Activated CD8-positive, alpha-beta T cell treated with anti-CD3 and anti-CD28 coated beads, Interleukin-2, amount 10 ng/mL, durations not matched to agents 7 days and 5 days (primary cell): ENCODE data around the gene SHQ1. TPM values are rescaled to one million over a fixed set of nuclear protein-coding genes. Genes with fewer than 3 reads are reported as not detected.

Experiments used
- ATAC-seq: fragments of 150-1000 bp; cut with Tn5 transposase; one replicate; pipeline ENCODE4 v1.10.0; 2021; ENCODE audit warnings: moderate library complexity
- CTCF ChIA-PET: fragments of 350-600 bp; sonication (Branson Sonifier 250); formaldehyde crosslinking; loops from one replicate; lab custom pipeline; 2021; ENCODE audit warnings: antibody characterized with exemption; lab: Charles Lee
- POLR2A ChIA-PET: fragments of 350-600 bp; sonication (Branson Sonifier 250); formaldehyde crosslinking; loops from one replicate; lab custom pipeline; 2021; ENCODE audit warnings: antibody characterized with exemption; lab: Charles Lee
- DNase-seq: peaks from one replicate; pipeline ENCODE4 v3.0.0-alpha.2; 2020
- H3K27ac Mint-ChIP-seq: one replicate; pipeline ENCODE4 v1.8.0; 2021; ENCODE audit warnings: mild to moderate bottlenecking, mixed read lengths
- H3K27me3 Mint-ChIP-seq: one replicate; pipeline ENCODE4 v1.8.0; 2021; ENCODE audit warnings: low read depth, mixed read lengths
- H3K36me3 Mint-ChIP-seq: one replicate; pipeline ENCODE4 v1.8.0; 2021; ENCODE audit warnings: low read depth, mixed read lengths
- H3K4me1 Mint-ChIP-seq: one replicate; pipeline ENCODE4 v1.8.0; 2021; ENCODE audit warnings: low read depth, mixed read lengths
- H3K4me3 Mint-ChIP-seq: one replicate; pipeline ENCODE4 v1.8.0; 2021; ENCODE audit warnings: mild to moderate bottlenecking, mixed read lengths
- H3K9me3 Mint-ChIP-seq: one replicate; pipeline ENCODE4 v1.8.0; 2022; ENCODE audit warnings: mixed read lengths; ENCODE audit not compliant: insufficient read depth
- total RNA-seq, 2 experiments: library from RNA; stranded (reverse); gene quantifications; one replicate each; pipeline ENCODE4 v1.2.3, GENCODE V29; 2021

The SHQ1 gene
- 10 to 100 TPM; 27.2 to 28.0 TPM for total RNA-seq

GRCh38 chr3:72847751-72848702, at the start of gene SHQ1:
Gene SHQ1 (minus strand): TSS chr3:72848445. CDS start chr3:72848340, 105 bp downstream.
- Mint-ChIP-seq H3K27ac (peak within 1 kb of the TSS; percentile 84), H3K9me3 (no peaks in the 10 kb centered on the region), H3K4me3 (peak within 1 kb of the TSS; percentile 94), H3K27me3 (no peaks in the 10 kb centered on the region), H3K36me3 (peaks cover 13% of the 10 kb centered on the region), H3K4me1 (peaks cover 49% of the 10 kb centered on the region)
- ChIA-PET CTCF (interaction anchor here (0.6 to 5.6 kb wide), 8 partner anchors 11 to 973 kb away, joined by 3 to 43 read pairs (median 4); partner anchors contain the start of gene GXYLT2), POLR2A (interaction anchor here (0.5 to 1.2 kb wide), 4 partner anchors 11 to 1124 kb away, joined by 3 to 4 read pairs (median 3); partner anchors contain the start of gene PPP4R2)
- peak; percentile 95 for ATAC-seq
- peak; percentile 97 for DNase-seq

- peaks cover 17% of the 10 kb centered on the region for H3K27me3 Mint-ChIP-seq
- no peaks in the 10 kb centered on the region for H3K9me3 Mint-ChIP-seq
- H3K27ac Mint-ChIP-seq, result no peak overlapping the region
- H3K36me3 Mint-ChIP-seq, result no peaks in the 10 kb centered on the region
- no peak overlapping the region for H3K4me3 Mint-ChIP-seq
- POLR2A ChIA-PET, result no interaction called here
- no peak for DNase-seq
- CTCF ChIA-PET, result no interaction called here
- no peak for ATAC-seq
- H3K4me1 Mint-ChIP-seq, result no peaks in the 10 kb centered on the region
Measured at GRCh38 chr3:72897758-72898007, 49.4 kb upstream of the SHQ1 start.

GRCh38 chr3:72896996-72897757, 48.9 kb upstream of the SHQ1 start:
- Mint-ChIP-seq H3K36me3 (no peaks in the 10 kb centered on the region), H3K4me3 (no peak overlapping the region), H3K9me3 (no peaks in the 10 kb centered on the region), H3K4me1 (no peaks in the 10 kb centered on the region), H3K27ac (no peak overlapping the region), H3K27me3 (peaks cover 20% of the 10 kb centered on the region)
- ATAC-seq (no peak), DNase-seq (no peak)
- CTCF ChIA-PET, result interaction anchor here (0.9 to 1.4 kb wide), 2 partner anchors 28 to 159 kb away, joined by 3 to 4 read pairs; no protein-coding TSS in a partner anchor
- POLR2A ChIA-PET, result no interaction called here

DNA sequence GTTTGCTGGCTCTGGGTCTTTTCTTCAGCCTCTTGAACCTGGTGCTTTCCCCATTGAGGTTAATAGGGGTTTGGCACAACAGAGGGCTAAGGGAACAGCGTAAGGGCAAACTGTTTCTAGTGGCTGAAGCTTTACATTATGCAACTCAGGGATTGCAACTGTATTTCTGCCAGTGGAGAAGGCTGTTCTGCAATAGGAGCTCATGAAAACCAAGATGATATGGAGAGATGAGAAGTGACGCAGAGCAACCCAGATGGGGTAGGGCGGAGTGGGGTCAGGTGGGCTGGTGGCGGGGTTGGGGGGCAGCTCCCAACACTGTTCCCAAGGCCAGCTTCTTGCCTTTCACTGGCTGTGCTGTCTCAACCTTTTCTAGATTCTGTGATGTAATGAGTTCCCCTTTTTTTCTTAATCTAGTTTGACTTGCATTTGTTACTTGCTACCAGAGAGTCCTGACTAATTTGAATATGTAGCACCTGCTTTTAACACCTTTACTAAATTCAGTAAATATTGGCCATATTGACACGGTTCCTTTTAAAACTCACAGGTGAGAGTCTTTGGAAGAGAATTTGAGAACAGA, 46.8 kb upstream of the SHQ1 start:
- CTCF ChIA-PET, result no interaction called here
- H3K36me3 Mint-ChIP-seq, result no peaks in the 10 kb centered on the region
- DNase-seq (no peak), ATAC-seq (no peak)
- no peak overlapping the region for H3K4me3 Mint-ChIP-seq
- H3K27ac Mint-ChIP-seq, result no peak overlapping the region
- POLR2A ChIA-PET, result no interaction called here
- peaks cover 38% of the 10 kb centered on the region for H3K27me3 Mint-ChIP-seq
- no peaks in the 10 kb centered on the region for H3K4me1 Mint-ChIP-seq
- H3K9me3 Mint-ChIP-seq, result no peaks in the 10 kb centered on the region

GRCh38 chr3:72892870-72893269, 44.6 kb upstream of the SHQ1 start:
- DNase-seq (no peak), ATAC-seq (no peak)
- no peaks in the 10 kb centered on the region for H3K36me3 Mint-ChIP-seq
- no peaks in the 10 kb centered on the region for H3K9me3 Mint-ChIP-seq
- no peak overlapping the region for H3K27ac Mint-ChIP-seq
- peaks cover 53% of the 10 kb centered on the region for H3K27me3 Mint-ChIP-seq
- H3K4me3 Mint-ChIP-seq, result no peak overlapping the region
- ChIA-PET POLR2A (no interaction called here), CTCF (interaction anchor here (0.7 to 1.9 kb wide), 4 partner anchors 9 to 164 kb away, joined by 3 to 5 read pairs (median 4); no protein-coding TSS in a partner anchor)
- H3K4me1 Mint-ChIP-seq, result peaks cover 5% of the 10 kb centered on the region

- Mint-ChIP-seq H3K36me3 (no peaks in the 10 kb centered on the region), H3K4me3 (no peak overlapping the region), H3K27me3 (peaks cover 59% of the 10 kb centered on the region), H3K4me1 (peaks cover 10% of the 10 kb centered on the region), H3K27ac (no peak overlapping the region), H3K9me3 (no peaks in the 10 kb centered on the region)
- no peak for ATAC-seq
- ChIA-PET CTCF (interaction anchor here (0.7 to 1.9 kb wide), 4 partner anchors 9 to 164 kb away, joined by 3 to 5 read pairs (median 4); no protein-coding TSS in a partner anchor), POLR2A (no interaction called here)
- no peak for DNase-seq
Measured at GRCh38 chr3:72892081-72892775, 44.0 kb upstream of the SHQ1 start.

DNA sequence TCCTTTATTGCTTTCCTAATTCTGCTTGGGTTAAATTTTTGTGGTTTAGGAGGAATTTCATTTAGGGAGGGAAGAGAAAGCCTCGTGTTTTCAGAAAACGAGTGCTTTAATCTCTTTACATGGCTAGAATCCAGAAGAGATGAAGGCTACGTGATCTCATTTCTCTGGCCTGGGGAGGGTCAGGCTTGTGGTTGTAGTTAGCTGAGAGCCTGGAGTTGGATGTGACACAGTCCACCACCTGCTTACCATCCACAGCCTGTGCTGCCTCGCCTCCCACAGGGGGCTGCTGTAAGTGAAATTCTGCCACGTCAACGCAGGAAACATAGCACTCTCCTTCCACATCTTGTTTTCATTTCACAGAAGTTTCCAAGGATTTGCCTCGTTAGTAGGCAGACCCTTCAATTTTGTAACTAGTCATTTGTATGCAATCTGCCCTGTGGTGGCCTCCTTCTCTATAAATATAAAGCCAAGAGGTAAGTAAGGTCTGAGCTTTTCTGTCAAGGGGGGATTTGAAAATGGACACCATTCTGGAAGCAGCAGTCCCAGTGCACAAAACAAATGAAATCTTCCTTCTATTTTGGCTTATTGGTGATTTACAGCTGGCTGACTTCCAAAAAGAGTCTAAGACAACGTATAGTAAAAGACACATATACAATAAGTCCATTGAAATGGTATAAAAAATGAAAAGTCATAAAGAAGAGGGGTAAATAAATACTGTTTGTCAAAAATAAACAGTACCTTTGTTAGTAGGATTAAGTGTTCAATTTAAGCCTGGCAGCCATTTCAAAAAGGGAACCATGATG, 43.0 kb upstream of the SHQ1 start:
- H3K36me3 Mint-ChIP-seq, result no peaks in the 10 kb centered on the region
- no peaks in the 10 kb centered on the region for H3K9me3 Mint-ChIP-seq
- ChIA-PET POLR2A (no interaction called here), CTCF (interaction anchor here (1.8 kb wide), 1 partner anchor 40 kb away, joined by 5 read pairs; no protein-coding TSS in a partner anchor)
- no peak overlapping the region for H3K4me3 Mint-ChIP-seq
- no peak overlapping the region for H3K27ac Mint-ChIP-seq
- H3K4me1 Mint-ChIP-seq, result peaks cover 11% of the 10 kb centered on the region
- ATAC-seq (no peak), DNase-seq (no peak)
- H3K27me3 Mint-ChIP-seq, result peaks cover 60% of the 10 kb centered on the region

GRCh38 chr3:72890166-72890925, 42.1 kb upstream of the SHQ1 start:
- Mint-ChIP-seq H3K36me3 (no peaks in the 10 kb centered on the region), H3K4me1 (peaks cover 11% of the 10 kb centered on the region), H3K4me3 (no peak overlapping the region), H3K27me3 (peaks cover 68% of the 10 kb centered on the region), H3K27ac (no peak overlapping the region), H3K9me3 (no peaks in the 10 kb centered on the region)
- DNase-seq (no peak), ATAC-seq (no peak)
- ChIA-PET POLR2A (no interaction called here), CTCF (no interaction called here)

DNA sequence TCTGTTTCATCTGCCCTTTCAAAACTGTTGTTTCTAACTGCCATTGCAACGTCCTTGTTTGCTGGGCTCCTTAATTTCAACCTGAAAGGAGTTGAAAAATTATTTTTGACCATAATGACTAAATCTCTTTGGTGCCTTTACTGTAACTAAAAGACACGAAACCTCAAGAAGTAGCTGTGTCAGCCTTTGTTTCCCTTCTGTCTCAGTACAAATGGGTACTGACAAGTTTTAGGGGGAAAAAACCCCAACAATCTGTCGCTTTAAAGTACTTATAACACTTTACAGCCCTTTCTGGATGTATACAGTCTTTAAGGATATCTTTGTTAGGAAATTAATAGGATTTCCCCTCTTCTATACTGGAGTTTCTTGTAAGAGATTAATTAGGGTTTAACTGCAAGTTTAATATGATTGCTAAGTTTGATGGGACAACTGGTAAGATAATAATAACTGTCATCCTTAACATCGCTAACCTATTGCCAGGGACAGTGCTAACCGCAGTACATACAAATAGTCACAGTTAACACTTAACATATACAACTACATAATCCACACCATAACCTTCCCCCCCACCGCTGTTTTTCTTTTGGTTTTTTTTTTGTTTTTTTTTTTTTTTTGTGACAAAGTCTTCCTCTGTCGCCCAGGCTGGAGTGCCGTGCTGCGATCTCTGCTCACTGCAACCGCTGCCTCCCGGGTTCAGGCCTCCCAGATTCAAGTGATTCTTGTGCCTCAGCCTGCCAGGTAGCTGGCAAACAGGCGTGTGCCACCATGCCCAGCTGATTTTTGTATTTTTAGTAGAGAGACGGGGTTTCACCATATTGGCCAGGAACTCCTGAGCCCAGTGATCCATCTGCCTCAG, 41.3 kb upstream of the SHQ1 start:
- Mint-ChIP-seq H3K36me3 (no peaks in the 10 kb centered on the region), H3K4me3 (no peak overlapping the region), H3K9me3 (no peaks in the 10 kb centered on the region), H3K27me3 (peaks cover 69% of the 10 kb centered on the region), H3K4me1 (peaks cover 11% of the 10 kb centered on the region), H3K27ac (no peak overlapping the region)
- ATAC-seq (no peak), DNase-seq (no peak)
- ChIA-PET POLR2A (no interaction called here), CTCF (no interaction called here)
